SU-DHL-6 (cell line): ENCODE measurements around the gene HTT.

Experiments
- H2AFZ ChIP-seq: fragments of 200-600 bp; sonication (generic); 2 replicates; pipeline ENCODE4 v1.6.1; 2014; ENCODE audit warnings: low read depth, mild to moderate bottlenecking, moderate library complexity, mixed read lengths, antibody characterized with exemption, low read length; ENCODE audit not compliant: severe bottlenecking
- H3F3A ChIP-seq: fragments of 200-600 bp; shearing (Covaris generic); 2 replicates; pipeline ENCODE4 v1.6.0; 2016; ENCODE audit warnings: antibody characterized with exemption, mild to moderate bottlenecking; ENCODE audit not compliant: insufficient read depth
- H3K27ac ChIP-seq: fragments of 200-600 bp; sonication (generic); 2 replicates; pipeline ENCODE4 v1.5.1; 2016; ENCODE audit warnings: low read depth, mild to moderate bottlenecking, low read length, moderate library complexity, mixed read lengths
- H3K27me3 ChIP-seq: fragments of 200-600 bp; sonication (generic), shearing (Covaris generic); 2 replicates; pipeline ENCODE4 v1.6.0; 2014; ENCODE audit warnings: mild to moderate bottlenecking, low read length
- H3K36me3 ChIP-seq: fragments of 200-600 bp; sonication (generic); 2 replicates; pipeline ENCODE4 v1.6.1; 2014; ENCODE audit warnings: mild to moderate bottlenecking, low read length, mixed read lengths
- H3K4me2 ChIP-seq: fragments of 300-600, 200-600 bp; shearing (Covaris generic), sonication (generic); 2 replicates; pipeline ENCODE4 v1.6.0; 2014; ENCODE audit warnings: low read length, low read depth, mild to moderate bottlenecking; ENCODE audit not compliant: poor library complexity, severe bottlenecking
- H3K4me3 ChIP-seq: fragments of 200-600 bp; sonication (generic); 2 replicates; pipeline ENCODE4 v1.5.1; 2014; ENCODE audit warnings: antibody characterized with exemption, low read length, mild to moderate bottlenecking, mixed read lengths; ENCODE audit not compliant: insufficient read depth, poor library complexity, severe bottlenecking
- H3K79me2 ChIP-seq: fragments of 200-600 bp; sonication (generic); 2 replicates; pipeline ENCODE4 v1.6.1; 2014; ENCODE audit warnings: mild to moderate bottlenecking, low read length, moderate library complexity; ENCODE audit not compliant: insufficient read depth
- H3K9ac ChIP-seq: fragments of 200-600 bp; sonication (generic); 2 replicates; pipeline ENCODE4 v1.7.0; 2014; ENCODE audit warnings: mild to moderate bottlenecking, low read length
- H3K9me2 ChIP-seq: fragments of 200-600 bp; sonication (generic); replicated peaks from 2 replicates; pipeline ENCODE4 v1.6.1; 2014; ENCODE audit warnings: low read length; ENCODE audit not compliant: insufficient read depth
- H3K9me3 ChIP-seq: fragments of 200-600 bp; sonication (generic); 2 replicates; pipeline ENCODE4 v1.6.1; 2014; ENCODE audit warnings: low read length, mixed read lengths; ENCODE audit not compliant: insufficient read depth
- H4K20me1 ChIP-seq: fragments of 200-600 bp; sonication (generic); 2 replicates; pipeline ENCODE4 v1.6.1; 2014; ENCODE audit warnings: low read depth, mild to moderate bottlenecking, antibody characterized with exemption, low read length, moderate library complexity, mixed read lengths
- CTCF ChIP-seq: fragments of 200-600 bp; sonication (generic); IDR thresholded peaks from one replicate; pipeline ENCODE4 v1.5.1; 2017; ENCODE audit warnings: antibody characterized with exemption, mild to moderate bottlenecking, low read length, moderate library complexity; ENCODE audit not compliant: insufficient read depth, poor library complexity, severe bottlenecking
- EZH2phosphoT487 ChIP-seq: fragments of 200-600 bp; sonication (generic), shearing (Covaris generic); conservative IDR thresholded peaks from 2 replicates; pipeline ENCODE4 v1.6.1; 2018; ENCODE audit warnings: mild to moderate bottlenecking, antibody characterized with exemption, low read length, moderate library complexity, mixed read lengths

The HTT gene

GRCh38 chr4:3074078-3074845 is at the start of gene HTT, which contains the start of gene HTT-AS:
TSS of gene HTT (plus strand) at chr4:3074681. CDS start at chr4:3074826, 145 bp downstream.
TSS of gene HTT-AS (minus strand) at chr4:3074538.
- Histone ChIP-seq H3K9ac (peak within 1 kb of the TSS; percentile 79), H3K36me3 (no peaks in the 10 kb centered on the region), H3K9me2 (no peaks in the 10 kb centered on the region), H3K27me3 (no peaks in the 10 kb centered on the region), H3K4me2 (peak within 1 kb of the TSS; percentile 83), H4K20me1 (no peaks in the 10 kb centered on the region; the same call in 1 of the 2 replicates), H2AFZ (peak within 1 kb of the TSS; percentile 91), H3K9me3 (no peaks in the 10 kb centered on the region), H3F3A (peaks cover 13% of the 10 kb centered on the region), H3K27ac (peak within 1 kb of the TSS; percentile 67), H3K79me2 (peaks cover 44% of the 10 kb centered on the region), H3K4me3 (peak within 1 kb of the TSS; percentile 73)
- TF ChIP-seq EZH2phosphoT487 (no peak), CTCF (no peak)

- no peaks in the 10 kb centered on the region for H3K9me2 ChIP-seq
- no peaks in the 10 kb centered on the region for H3K27me3 ChIP-seq
- H3K36me3 ChIP-seq: no peaks in the 10 kb centered on the region
- H3F3A ChIP-seq: no peaks in the 10 kb centered on the region
- no peaks in the 10 kb centered on the region for H3K9me3 ChIP-seq
- no peak overlapping the region for H3K4me3 ChIP-seq
- no peak overlapping the region for H3K27ac ChIP-seq
- H4K20me1 ChIP-seq: no peaks in the 10 kb centered on the region
- no peak overlapping the region for H3K4me2 ChIP-seq
- no peak for TF ChIP-seq EZH2phosphoT487
- no peak for TF ChIP-seq CTCF
- no peak overlapping the region for H2AFZ ChIP-seq
- no peaks in the 10 kb centered on the region for H3K79me2 ChIP-seq
- no peak overlapping the region for H3K9ac ChIP-seq
Measured at GRCh38 chr4:3025881-3026280, 48.6 kb upstream of the HTT start.

- TF ChIP-seq EZH2phosphoT487: no peak
- no peak for TF ChIP-seq CTCF
- Histone ChIP-seq H3K27ac (no peak overlapping the region), H3F3A (no peaks in the 10 kb centered on the region), H3K9me2 (no peaks in the 10 kb centered on the region), H2AFZ (no peak overlapping the region), H3K9ac (no peak overlapping the region), H3K36me3 (no peaks in the 10 kb centered on the region), H3K4me2 (no peak overlapping the region), H3K79me2 (no peaks in the 10 kb centered on the region), H4K20me1 (no peaks in the 10 kb centered on the region), H3K27me3 (no peaks in the 10 kb centered on the region), H3K4me3 (no peak overlapping the region), H3K9me3 (no peaks in the 10 kb centered on the region)
Measured at GRCh38 chr4:3026540-3026939, 47.9 kb upstream of the HTT start.
